ENCODE data around the gene C3orf33.

DNA sequence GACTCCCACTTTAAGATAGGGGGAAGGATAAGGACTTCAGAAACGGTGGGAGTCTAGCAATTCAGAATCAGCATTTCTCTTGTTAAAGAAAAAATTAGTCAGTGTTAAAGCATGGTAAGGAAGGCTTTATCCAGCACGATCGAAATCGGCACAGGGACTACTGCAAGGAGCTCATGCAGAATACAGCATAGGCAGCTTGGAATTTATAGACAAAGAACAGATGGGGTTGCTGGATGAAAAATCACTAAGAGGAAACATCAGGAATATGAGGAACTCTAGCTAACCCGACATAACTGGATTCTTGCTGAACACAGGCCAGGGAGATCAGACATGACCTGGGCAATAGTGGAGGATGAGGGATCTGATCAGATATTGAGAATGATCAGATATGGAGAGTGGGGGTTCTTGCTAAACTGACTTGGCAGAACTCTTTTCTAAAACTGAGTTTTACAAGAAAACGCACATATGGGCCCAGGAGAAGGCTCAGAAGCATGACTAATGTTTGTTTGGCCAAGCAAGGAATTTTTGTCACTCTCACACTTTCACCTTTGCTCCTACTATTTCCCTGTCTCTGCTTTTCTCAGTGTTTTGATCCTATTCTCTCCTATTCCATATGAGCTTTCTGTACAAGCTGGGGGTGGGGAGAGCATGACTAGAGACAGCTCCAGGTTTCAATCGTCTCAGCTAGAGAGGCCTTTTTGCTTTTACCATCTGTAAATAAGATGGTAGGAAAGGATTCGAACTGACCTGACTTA, 57.3 kb downstream of the C3orf33 start:
- TF ChIP-seq, protein P1, sequence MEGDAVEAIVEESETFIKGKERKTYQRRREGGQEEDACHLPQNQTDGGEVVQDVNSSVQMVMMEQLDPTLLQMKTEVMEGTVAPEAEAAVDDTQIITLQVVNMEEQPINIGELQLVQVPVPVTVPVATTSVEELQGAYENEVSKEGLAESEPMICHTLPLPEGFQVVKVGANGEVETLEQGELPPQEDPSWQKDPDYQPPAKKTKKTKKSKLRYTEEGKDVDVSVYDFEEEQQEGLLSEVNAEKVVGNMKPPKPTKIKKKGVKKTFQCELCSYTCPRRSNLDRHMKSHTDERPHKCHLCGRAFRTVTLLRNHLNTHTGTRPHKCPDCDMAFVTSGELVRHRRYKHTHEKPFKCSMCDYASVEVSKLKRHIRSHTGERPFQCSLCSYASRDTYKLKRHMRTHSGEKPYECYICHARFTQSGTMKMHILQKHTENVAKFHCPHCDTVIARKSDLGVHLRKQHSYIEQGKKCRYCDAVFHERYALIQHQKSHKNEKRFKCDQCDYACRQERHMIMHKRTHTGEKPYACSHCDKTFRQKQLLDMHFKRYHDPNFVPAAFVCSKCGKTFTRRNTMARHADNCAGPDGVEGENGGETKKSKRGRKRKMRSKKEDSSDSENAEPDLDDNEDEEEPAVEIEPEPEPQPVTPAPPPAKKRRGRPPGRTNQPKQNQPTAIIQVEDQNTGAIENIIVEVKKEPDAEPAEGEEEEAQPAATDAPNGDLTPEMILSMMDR (IDR thresholded peaks at IDR 0.05 in 8 of 11, conservative IDR thresholded peaks at IDR 0.05 in 3 of 11) = no peak
- TF ChIP-seq POLR2A (IDR thresholded peaks at IDR 0.05) (no peak), POLR2AphosphoS5 (IDR thresholded peaks at IDR 0.05) (no peak)

Data from spleen (tissue), 7 donors.